HG02938 (cell line): ENCODE data around the gene MGAT5.

Experiments used
- ATAC-seq: cut with Tn5 transposase; IDR thresholded peaks from one replicate; pipeline ENCODE4 v1.9.1; 2021; ENCODE audit warnings: mild to moderate bottlenecking, moderate library complexity; ENCODE audit not compliant: unreplicated experiment

Gene MGAT5

DNA sequence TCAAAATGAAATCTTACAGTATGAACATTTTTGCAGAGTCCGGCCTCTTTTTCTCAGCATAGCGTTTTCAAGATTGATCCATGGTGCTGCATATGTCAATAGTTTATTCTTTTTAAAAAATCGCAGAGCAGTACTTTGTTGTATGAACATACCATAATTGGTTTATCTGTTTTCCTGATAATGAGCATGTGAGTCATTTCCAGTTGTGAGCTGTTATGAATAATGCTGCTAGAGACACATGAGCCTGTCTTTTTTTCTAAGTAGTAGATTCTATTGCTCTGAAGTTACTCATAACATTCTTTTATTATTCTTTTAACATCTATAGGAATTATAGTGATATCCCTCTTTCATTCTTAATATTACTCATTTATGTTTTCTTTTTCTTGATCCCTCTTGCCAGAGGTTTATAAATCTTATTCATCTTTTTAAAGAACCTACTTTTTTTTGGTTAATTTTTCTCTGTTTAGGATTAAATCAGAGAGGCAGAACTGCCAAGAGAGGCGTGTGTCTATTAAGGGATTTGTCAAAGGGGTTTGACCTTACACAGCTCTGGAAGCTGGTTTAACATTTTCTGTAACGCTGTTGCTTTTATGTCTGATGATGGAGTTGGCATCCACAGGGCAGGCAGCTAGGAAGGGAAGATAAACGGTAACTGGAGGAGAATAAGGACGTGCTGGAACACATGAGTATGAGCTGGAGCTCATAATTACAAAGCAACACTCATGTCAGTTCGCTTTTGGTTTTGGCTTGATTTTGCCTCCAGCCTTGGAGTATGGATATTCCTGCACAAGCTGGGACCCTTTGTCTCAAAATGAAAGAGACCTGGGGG lies 47.4 kb downstream of the MGAT5 start:
- no peak for ATAC-seq

DNA sequence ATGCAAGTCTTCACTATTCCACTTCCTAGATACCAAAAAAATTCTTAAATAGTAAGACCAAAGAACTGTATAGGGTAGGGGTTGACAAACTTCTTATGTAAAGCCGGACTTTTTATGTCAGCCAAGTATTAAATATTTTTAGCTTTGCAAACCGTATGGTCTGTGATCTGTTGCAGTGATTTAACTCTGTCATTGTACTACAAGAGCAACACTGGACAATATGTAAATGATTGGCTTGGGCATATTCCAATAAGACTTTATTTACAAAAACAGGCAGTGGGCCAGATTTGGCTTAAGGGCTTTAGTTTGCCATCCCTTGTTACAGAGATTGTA lies 48.0 kb downstream of the MGAT5 start:
- no peak for ATAC-seq

DNA sequence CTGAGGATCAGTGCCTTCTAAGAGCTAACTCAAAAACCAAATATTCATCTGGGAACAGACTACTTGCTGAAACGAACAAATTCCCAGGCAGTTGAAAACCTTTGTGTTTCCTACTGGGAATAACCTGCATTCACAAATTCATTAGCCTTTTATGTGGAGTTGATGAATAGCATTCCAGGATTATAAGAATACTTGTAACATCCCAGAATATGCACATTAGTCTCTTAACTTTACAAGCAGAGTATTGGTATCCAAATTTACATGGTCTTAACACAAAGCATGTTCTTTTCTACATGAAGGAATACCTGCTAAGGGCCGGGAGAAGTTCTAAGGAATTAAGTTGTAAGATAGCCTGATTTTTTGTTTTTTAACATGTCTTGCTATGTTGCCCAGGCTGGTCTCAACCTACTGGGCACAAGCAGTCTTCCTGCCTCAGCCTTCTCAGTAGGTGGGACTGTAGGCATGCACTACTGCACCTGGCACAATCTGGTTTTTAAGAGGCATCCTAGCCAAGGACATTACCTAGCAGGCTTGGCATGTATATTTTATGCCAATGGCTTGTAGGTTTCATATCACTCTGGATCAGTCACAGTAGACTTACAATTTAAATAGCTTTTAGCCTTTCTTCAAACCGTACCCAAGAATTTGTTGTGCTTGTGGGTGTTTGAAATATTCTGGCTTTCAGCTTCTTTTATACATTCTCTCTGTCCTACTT lies 50.7 kb downstream of the MGAT5 start:
- no peak for ATAC-seq

DNA sequence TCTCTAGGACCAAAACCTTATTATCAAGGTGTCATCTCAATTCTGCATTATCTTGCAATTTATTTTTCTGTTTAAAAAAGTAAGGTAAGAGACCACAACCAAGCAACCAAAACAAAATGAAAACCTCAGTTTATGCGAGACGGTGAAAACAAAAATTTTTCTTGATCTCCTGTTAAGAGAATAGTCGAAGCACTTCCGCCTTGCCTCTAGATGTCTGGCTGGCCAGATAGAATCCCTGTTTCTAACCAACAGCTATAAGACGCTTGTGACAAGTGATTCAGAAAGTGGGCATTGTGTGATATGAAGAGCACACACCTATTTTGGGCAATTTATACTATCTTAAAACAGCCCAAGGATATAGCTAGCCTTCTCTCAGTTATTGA lies 51.2 kb downstream of the MGAT5 start:
- no peak for ATAC-seq

DNA sequence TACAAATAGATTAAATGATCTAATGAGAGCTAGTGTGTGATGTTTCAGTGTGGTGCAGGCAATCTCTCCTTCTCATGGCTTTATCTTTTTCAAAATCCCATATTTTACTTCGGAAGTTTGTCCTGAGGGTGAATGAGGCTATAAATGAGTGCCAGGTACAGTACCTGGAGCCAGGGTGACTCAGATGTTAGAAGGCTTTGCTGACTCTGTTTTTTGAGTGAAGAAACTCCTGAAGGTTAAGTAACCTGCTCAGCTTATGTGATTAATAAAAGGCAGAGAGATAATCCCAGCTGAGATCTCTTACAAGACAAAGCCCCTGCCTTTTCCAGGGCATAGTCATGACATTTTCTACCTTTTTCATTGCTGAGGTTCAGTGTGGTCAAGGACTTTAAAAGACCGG lies 52.6 kb downstream of the MGAT5 start:
- no peak for ATAC-seq

DNA sequence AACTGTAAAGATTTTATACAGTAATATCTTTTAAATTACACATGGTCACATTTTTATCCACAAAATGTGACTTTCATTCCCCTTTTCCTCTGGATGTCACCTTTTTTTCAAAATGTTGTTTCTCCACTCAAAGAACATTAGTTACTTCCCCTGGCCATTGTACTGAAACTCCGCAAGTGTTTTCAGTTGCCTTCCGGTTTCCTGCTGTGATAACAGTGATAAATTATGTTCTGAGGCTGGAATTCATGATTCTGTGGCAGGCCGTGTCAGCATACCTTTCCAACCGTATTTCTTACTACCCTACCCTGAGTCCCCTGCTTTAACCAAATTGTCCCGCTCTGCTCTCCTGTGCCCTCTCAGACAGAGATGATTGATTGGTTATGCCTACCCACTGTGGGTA lies 53.5 kb downstream of the MGAT5 start:
- ATAC-seq: no peak

DNA sequence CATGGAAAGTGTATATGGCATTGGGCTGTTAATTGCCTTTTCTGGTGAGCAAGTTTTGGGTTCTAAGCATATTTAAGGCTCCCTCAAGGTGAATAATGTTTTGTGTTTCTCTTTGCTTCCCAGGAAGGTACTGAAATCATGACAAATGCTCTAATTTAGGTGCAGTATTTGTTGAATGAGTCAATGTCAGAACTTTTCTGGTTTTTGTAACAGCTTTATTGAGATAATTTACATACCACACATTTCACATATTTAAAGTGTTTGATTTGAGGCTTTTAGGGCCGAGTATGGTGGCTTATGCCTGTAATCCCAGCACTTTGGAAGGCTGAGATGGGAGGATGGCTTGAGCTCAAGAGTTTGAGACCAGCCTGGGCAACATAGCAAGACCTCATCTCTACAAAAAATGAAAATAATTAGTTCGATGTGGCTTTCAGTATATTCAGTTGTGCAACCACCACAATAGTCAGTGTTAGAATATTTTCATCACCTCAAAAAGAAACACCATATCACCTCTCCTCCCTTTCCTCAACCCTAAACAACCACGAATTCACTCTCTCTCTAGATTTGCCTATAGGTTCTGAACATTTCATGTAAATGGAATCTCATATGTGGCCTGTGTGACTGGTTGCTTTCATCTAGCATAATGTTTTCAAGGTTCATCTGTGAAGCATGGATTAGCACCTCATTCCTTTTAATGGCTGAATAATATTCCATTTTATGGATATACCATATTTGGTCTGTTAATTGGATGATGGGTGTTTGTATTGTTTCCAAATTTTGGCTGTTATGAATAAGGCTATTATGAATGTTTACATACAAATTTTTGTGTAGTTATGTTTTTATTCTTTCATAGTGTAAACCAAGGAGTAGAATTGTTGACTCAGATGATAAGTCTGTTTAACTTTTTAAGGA lies 54.9 kb downstream of the MGAT5 start:
- no peak for ATAC-seq

DNA sequence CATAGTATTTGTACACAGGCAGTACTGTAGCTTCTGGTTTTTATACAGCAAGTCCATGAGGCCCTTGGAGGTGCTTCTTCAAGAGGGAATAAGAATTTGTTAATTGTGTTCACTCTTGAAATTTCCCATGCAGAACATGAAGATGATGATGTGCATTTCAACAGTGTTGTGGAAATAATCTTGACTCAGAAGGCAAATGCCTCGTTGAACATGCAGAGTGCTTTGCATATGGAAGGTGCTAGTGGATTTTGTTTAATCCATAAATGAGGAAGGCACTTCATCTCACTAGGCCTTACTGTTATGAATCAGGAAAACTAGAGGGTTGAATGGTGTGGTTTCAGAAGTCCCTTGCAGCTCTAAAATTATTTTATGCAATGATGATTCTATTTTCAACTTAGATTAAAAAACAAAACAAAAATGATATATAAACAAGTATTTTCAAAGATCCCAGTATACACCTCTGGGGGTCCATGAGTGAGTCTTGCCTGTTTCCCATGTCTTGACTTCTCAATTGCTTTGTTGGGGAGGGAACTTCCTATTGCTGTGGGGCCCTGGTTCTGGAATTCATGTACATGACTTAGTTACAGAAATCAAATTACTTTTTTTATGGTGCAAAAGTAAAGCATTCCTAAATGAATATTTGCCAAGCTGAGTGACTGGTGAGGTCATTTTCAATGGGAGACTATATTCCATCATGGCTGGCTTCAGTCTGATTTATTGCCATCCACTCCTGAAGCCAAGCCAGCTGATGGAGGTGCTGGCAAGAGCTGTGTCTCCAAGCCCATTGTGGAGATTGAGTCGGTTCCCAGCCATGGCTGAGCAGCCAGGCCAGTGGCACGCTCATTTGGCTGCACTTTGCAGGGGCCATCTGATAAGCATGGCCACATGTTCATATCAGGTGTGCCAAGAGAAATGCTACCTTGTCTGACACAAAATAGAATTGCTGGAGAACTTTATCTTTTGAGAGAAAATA lies 56.5 kb downstream of the MGAT5 start:
- ATAC-seq: no peak

DNA sequence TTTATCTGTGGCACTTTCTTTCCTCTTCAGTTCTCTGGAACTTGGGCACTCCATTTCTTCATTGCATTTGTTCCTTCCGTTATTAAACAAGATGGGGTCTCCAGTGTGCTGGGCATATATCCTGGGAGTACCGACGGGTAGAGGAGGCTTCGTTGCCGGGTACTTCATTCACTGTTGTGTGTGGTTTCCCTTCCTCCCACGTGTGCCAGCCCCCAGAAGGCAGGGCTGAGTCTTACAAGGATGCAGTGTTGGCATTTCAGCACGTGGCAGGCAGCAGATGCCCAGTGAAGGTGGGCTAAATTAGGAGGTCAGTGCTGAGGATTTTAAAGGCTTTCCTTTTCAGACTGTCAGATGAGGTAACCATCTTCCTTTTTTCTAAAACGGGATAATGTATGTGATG lies 58.6 kb downstream of the MGAT5 start:
- ATAC-seq: no peak

DNA sequence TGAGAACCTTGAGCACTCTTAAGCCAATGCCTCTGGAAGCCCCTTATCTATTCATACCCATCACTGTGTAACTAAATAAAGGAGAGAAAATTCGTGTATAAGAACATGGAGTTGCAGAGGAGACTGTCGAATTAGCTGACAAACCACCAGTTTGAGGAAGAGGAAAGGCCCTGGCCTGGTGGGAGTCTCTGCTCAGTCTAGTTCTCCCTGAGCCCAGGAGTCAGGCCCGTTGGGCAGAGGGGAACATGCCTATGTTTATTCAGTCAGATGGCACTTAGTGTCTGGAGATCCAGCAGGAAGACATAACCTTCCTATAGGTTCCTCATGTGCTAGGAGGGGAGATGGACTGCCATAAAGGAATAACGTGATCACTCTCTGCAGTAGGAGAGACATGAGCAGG lies 60.3 kb downstream of the MGAT5 start:
- no peak for ATAC-seq

DNA sequence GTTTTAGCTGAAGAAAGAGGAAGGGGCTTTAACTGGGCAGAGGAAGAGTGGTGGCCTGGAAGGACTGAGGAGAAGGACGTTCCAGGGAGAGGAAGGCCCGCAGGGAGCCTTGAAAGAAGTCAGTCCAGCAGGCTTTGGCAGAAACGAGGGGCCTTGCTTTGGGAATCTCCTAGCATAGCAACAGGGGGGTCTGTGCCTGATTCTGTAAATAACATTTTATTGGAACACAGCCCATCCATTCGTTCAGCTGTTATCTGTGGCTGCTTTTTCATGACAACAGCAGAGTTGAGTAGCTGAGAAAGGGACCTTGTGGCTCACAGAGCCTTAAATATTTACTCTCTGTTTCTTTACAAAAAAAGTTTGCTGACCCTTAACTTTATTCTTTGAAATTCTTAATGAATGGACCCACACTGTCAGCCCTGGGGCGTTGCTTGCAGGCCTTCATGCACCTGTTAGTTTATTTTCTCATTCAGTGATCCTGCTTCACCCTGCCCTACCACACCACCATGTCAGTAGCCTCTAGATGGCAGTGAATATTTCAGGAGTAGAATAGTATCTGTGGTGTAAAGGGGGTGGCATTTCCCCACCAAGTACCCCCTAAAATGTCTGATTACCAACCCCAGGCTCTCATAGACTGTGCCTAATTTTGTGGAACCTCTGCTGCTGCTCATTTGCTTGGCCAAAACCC lies 61.0 kb downstream of the MGAT5 start:
- no peak for ATAC-seq

DNA sequence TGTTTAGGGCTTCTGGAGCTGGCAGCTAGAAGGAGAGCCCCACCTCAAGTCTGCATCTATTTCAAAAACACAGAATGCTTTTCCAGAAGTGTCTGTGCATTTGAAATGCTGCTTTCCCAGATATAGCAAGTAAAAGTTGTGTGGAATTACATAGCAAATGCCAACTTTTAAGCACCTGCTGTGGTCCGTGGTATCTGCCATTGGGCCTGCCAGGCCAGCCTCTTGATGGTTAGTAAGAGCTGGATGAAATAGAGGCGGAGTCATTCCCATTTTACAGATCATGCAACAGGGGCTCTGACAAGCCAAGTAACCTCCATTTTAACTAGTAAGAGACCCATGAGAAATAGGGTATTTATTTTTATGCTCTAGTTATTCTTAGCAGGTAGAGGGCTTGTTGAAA lies 61.6 kb downstream of the MGAT5 start:
- no peak for ATAC-seq

DNA sequence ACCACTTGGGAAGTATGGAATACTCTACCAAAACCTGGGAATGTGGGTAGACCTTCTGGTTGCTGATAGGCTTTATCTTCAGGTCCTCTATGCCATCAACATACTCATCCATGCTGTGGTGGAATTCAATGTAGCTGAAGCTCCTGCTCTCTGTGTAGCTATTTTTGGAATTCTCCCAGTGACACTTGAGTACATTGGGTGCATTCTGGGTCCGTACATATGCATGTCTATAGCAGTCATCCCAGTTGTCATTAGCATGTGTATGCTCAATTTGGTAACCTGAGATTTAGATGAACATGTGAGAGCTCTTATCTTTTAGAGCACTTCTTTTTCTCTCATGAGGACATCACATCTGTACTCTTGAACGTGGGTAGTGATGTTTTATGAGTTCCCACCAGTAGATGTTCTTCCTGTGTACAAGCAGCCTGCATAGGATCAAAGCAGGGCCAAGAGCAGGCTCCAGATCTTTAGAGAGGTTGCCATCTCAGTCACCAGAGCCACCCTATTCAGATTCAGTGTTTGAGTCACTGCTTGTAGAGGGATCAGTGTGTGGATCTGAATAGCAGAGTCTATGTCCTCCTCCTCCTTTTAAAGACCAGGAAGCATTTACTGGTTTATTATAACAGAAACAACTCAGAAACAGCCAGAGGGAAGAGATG lies 65.9 kb downstream of the MGAT5 start:
- no peak for ATAC-seq

DNA sequence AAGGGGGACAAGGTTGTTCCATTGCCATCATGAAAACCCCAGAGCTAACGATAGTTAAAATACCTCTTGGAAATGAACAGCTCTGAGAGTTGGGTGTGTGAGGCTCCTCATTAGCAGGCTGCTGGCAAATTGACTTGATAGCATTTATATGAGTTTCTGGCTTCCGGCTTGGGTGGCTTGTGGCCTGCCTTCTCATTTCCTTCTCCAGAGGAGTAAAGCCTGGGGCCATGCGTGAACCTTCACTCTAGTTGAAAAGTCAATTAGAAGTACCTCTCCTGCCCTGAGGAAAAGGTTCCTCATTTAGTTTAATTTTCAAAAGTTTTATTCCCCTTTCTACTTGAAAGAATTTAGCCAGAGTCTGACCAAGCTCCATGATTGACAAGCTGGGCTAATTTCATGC lies 67.1 kb downstream of the MGAT5 start:
- no peak for ATAC-seq

DNA sequence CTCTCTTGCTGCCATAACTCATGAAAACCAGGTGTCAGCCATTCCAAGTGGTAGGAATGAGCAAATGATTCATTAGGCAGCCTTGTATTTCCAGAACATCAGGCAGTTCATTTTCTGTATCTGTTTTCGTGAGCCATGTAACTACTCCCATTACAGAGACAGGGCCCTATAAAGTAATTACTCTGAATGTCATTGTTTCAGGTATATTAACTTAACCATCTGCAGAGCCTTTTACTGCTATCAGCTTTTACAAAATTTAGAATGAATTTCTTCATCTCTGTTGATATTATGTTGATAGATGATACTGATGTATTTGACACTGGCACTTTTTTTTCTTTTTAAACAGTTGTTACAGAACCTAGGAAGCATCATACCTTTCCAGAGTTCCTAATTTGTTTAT lies 69.9 kb downstream of the MGAT5 start:
- no peak for ATAC-seq

DNA sequence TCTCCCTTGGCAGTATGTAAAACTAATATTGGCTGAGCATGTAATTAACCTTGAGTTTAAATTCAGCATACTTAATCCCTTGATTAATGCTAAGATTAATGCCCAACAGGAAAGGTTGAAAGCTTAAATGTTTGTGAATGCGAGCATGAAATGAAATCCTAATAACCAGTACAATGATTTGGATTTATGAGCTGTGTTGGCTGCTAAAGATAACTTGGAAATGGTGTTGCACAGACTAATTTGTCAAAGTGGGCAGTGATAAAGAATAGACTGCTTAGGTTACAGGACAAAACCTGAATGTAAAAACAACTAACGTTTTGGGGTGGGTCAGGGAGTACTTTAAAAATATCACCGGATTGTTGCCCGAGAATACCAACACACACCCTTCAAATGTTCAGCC lies 70.6 kb downstream of the MGAT5 start:
- ATAC-seq: no peak

DNA sequence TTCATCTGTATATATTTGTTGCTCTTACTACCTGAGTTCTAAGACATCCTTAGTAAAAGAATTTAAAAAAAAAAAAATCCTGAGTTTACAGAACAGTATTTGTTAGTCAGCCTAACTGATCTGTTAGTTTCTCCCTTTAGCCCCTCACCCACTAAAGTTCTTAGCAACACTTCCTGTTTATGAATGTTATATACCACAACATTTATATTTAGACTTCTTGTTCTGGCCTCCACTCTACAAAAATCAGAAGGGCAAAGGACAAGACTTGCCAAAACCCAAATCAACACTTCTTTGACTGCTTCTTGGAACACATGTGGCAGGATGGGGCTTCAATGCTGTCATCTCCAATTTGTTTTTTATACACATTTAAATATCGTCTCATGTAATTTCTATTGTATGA lies 71.1 kb downstream of the MGAT5 start:
- peak; percentile 85 for ATAC-seq

DNA sequence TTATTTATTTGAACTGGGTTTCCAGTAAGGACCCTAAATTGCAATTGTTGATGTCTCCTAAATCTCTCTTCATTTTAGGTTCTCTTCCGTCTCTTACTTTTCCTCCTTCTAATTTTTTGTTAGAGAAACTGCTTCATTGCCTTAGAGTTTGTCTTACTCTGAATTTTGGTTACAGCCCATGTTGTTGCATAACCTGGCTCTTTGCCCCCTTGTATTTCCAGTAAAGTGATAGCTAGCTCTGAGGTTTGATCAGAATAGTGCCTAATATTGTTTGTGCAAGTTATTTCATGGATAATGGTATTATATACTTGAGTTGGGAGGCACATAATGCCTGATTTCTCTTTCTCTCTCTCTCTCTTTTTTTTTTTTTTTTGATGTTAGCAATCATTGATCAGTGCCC lies 71.8 kb downstream of the MGAT5 start:
- ATAC-seq: no peak

DNA sequence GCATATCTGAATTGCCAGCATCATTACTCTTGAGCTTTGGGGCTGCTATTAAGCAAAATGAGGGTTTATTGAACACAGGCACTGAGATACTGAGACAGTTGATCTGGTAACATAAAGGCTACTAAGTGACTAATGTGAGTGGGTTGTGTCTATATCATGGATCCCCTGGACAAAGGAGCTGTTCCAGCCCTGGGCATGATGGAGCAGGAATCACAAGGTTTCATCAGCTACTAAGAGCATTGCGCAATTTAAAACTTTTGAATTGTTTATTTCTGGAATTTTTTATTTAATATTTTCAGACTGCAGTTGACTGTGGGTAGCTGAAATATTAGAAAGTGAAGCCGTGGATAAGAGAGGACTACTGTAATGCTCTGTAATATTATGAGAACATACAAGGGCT lies 73.5 kb downstream of the MGAT5 start:
- no peak for ATAC-seq
